Right kidney (tissue), 1 donor: ENCODE measurements around the gene P4HB.

Source experiments
- DNase-seq: peaks from one replicate; pipeline ENCODE4 v3.0.0-alpha.2; 2016

The P4HB gene

DNA sequence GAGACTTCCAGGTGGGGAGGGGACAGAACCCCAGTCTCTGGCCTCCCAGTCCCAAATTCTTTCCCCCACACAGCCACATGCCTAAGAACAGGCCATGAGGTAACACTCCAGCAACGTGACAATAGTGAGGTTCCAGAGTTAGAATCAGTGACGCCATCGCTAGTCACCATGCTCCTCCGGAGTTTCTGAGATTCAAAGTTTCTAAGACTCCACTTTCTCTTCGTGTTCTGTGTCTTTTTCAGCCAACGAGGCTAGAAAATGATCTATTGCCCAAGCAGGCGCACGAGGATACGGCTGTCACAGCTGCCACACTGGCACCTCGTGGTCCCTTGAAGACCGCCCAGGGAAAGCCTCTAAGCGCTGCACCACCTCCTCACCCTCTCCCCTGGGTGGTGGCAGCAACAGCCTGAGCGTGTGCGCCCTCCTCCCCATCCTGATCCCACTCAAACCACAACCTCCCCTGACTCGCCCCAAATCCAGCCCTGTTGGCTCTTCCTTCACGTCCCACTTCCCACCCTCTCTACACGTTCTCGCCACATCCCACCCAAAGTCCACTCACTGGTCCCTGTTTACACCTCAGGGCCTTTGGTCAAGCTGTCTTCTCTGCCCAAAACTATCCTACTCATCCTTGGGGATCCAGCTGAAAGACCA lies 28.3 kb downstream of the P4HB start:
- DNase-seq: no peak

GRCh38 chr17:81831563-81831956 lies 28.8 kb downstream of the P4HB start:
- no peak for DNase-seq

GRCh38 chr17:81829858-81830257 lies 30.5 kb downstream of the P4HB start:
- no peak for DNase-seq

- DNase-seq: no peak
Observed at GRCh38 chr17:81828656-81829055, 31.7 kb downstream of the P4HB start.

DNA sequence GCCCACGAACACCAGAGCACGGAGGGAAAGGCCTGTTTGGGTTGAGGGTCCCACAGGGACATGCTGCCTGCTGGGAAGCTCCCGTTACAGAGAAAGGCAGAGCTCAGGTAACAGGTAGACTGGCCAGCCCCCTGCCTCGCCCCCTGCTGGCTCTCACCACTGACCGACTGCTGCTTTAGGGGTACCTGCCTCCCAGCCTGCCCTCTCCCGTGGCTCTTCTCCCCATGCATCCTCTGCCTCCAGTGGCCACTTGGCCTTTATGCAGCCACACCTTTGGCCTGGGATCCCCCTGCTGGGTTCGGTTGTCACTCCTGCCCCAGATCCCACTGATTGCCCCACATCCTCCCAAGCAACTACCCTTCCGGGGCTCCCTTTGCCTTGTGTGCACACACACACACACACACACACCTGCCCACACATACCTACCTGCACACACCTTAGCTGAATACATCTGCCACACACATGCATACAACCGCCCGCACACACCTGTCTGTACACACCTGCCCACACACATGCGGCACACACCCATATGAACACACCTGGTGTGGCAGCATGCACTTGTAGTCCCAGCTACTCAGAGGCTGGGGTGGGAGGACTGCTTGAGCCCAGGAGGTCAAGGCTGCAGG lies 34.4 kb downstream of the P4HB start:
- no peak for DNase-seq

- DNase-seq: no peak
Observed at GRCh38 chr17:81824595-81824994, 35.7 kb downstream of the P4HB start.

GRCh38 chr17:81823820-81824550 lies 36.4 kb downstream of the P4HB start:
- DNase-seq: no peak

DNA sequence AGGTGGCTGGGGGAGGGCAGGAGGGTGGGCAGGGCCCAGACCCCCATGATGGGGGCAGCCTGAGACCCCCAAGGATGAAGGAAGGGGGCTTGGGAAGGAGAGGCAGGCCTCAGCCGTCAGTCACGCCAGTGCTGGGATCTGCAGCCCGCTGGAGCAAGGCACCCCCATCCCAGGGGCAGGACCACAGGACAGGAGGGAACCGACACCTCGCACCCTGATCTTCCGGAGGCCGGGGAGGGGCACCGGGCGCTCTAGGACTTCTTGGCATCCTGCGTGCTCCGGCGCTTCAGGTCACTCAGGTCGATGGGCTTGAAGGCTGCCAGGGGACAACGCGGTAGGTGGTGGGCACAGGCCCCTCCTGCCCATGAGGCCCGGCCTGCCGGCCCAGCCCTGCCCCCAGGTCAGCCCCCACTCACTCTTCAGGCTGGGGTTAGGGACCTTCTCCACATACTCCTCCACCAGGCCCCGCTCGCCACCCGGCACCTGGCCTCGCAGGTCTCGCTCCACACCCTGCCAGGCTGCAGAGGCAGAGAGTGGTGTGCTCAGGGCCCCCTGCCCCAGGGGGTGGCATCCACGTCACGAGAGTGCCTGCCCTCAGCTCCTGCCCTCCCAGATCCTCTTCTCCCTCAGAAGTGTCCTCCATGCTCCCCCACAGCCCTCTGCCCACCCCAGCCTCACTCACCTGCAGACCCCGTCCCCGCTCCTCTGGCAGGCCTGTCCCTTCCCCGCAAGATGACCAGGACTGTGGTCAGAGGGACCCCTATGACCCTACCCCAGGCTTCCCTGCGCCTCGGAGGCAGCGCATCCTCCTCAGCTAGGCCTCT lies 37.1 kb downstream of the P4HB start:
- DNase-seq: no peak

DNA sequence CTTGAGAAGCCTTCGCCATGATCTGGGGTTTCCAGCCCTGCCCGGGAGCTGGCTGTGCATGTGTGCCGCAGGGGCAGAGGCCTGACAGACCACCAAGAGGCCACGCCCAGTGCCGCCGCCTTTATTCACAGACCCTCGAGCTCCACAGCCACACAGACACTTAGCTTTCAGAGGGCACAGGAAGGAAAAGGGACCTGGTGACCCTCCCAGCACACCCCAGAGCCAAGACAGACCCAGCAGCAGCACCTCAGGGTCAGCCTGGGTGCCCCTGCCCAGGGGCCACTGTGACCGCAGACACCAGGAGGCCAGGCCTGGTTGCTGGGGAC lies 38.1 kb downstream of the P4HB start:
- DNase-seq: no peak

DNA sequence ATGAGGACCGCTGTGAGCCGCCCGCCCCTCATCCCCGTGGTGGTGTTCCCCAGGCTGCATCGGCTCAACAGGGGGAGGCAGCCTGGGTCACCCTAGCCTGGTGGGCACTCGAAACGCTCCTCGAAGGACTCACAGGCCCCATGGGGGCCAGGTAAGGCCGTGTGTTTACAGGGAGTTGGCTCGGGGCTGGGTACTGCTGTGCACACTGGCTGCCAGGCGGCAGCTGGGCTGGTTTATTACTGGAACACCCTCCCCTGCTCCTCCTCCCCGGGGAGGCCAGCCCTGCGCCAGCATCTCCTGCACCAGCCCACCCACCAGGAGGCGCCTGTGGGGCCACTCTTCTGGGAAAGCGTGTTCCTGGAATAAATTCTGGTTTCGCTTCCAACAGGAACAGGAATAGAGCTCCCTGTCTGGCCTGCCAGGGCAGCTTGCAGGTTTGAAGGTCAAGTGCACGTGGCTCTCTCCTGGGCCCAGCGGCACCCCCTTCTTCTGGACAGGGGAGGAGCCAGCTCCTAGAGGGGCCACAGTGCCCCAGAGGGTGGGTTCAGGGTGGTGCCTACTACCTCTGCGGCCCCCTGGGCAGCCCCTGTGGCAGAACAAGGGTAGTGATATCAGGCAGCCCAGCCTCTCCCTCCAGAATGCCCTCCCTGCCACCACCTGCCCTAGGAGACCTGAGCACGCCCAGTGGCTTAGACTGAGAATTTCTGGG lies 38.6 kb downstream of the P4HB start:
- no peak for DNase-seq

DNA sequence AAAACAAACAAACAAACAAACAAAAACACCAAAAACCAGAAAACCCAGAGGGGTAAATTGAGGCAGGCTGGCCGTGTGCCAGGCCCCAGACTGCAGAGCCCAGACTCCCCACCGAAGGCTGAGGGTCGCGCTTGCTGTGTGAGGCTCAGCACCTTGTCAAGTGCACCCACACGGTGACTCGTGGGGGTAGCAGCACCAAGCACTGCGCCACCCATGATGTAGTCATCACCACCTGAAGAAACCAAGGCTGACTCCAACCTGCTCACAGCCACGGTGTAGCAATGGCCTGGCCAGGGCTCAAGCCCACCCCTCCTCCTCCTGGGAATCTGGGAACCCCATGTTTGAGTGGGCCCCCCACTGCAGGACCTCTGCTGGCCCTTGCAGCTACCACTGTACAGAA lies 39.2 kb downstream of the P4HB start:
- no peak for DNase-seq

DNA sequence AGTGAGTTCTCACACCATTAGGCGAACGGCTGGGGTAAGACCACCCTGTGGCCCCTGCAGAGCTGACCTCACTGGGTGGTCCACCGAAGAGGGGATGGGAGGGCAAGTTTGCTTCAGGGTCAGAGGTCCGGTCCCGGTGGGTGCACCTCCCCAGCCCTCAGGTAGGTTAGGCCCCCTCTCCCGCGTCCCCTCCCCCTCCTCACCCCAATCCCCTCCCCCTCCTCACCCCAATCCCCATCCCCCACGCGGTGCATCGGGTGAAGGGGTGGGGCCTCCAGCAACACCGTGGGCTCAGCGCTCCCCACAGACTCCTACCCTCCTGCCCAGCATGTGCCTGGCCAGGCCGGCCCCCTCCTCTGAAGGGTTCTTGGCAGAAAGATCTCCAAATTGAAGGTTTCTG lies 40.6 kb downstream of the P4HB start:
- no peak for DNase-seq

DNA sequence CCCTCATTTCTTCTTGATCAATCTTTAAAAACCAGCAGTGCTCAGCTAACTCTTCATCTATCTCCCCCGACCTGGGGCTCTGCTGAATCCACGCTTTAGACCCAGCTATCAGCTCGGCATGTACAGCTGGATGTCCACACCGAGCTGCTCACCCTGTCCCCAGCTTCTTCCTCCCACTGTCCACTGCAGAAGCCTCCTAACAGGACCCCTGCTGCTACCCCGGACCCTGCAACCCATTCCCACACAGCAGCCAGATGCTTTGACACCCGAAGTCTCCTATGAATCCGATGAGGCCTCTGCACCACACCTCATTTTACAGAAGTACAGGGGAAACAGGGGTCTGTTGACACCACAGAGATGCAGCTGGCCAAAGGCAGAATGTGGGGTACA lies 42.6 kb downstream of the P4HB start:
- no peak for DNase-seq

- no peak for DNase-seq
Observed at GRCh38 chr17:81815646-81815986, 44.7 kb downstream of the P4HB start.

DNA sequence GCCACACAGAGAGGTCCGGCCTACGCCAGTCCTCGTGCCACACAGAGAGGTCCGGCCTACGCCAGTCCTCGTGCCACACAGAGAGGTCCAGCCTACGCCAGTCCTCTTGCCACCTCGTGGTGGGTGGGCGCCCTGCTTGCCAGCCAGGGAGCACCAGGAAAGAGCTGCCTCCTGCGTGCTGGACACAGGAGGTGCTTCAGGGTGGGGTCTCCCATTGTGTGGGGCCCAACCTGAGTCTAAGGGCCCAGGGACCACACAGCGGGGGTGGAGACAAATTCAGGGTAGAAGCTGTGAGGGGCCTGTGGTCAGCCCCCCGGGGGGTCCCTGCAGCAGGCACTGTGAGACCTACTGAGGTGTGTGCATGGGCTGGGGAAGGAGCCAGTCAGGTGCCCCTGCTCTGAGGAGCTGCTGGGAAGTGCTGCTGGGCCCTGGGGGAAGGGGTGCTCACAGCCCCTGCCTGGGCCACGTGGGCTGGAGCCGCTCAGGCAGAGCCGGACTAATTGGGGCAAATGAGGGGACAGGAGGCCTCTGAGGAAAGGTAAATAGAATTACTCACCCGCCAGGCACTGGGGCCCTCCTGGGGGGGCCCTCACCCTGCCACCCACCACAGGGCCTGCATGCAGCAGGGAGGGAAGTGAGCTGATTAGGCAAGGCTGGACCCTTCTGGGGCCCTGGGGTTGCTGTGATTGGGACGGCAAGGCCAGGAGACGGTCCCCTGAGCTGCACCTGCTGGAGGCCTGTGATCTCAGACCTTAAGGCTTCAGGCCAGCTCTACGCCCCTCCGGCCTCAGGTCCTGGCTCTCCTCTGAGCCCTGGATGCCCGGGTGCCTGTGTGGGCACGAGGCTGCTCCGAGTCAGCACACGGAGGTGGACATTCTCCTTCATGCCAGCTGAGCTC lies 45.3 kb downstream of the P4HB start:
- peak; percentile 72 for DNase-seq

- no peak for DNase-seq
Observed at GRCh38 chr17:81813861-81814683, 46.3 kb downstream of the P4HB start.

GRCh38 chr17:81813371-81813684 lies 47.0 kb downstream of the P4HB start:
- DNase-seq: no peak

DNA sequence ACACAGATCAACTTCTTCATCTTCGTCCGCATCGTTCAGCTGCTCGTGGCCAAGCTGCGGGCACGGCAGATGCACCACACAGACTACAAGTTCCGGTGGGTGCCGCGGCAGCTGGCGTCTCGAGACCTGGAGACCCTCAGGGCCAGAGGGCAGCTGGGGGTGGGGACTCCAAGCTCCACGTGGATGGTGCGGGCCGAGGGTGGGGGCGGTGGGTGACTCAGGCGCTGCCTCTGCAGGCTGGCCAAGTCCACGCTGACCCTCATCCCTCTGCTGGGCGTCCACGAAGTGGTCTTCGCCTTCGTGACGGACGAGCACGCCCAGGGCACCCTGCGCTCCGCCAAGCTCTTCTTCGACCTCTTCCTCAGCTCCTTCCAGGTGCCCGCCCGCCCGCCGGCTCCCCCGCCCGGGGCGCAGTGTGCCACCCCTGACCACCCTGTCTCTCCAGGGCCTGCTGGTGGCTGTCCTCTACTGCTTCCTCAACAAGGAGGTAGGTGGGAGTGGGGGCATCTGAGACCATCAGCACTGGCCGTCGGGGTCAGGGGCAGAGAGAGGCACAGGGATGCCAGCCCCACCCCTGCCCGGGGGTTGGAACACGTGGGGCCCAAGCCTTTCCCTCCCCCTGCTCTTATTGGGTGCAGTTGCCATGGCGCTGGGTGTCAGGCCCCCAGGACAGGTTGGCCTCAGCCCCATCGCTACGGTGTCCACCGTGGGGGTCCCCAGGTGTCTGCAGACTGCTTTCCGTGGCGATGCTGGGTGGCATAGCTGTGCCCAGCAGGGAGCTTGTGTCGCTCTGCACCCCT lies 47.6 kb downstream of the P4HB start:
- DNase-seq: no peak

DNA sequence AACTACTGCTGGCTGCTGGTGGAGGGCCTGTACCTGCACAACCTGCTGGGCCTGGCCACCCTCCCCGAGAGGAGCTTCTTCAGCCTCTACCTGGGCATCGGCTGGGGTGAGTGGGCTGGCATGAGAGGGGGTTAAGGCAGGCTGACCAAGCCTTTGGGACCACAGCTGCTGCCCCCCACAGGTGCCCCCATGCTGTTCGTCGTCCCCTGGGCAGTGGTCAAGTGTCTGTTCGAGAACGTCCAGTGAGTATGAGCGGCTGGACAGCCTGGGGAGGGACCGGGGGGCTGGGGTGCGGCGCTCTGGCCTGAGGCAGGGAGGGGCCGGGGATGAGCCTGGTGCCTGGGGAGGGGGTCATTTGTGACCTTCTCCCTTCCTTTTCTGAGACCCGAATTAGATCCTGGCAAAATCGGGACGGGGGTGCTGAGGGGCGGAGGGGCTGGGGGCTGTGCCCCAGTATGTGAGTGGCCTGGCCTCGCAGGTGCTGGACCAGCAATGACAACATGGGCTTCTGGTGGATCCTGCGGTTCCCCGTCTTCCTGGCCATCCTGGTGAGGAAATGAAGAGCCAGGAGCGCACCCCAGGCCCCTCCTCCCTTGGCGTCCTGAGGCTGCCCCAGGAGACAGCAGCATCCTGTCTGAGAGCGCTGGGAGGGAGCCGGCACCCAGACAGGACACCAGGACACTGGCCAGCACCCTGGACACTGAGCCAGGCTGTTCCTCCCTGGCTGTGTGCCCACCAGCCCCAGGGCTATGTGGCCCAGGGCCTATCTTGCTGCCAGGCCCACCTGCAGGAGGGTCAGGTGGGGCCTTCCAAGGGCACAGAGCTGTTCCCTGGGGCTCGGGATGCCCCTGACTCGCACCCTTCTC lies 48.4 kb downstream of the P4HB start:
- DNase-seq: no peak
